GM12878 (cell line): ENCODE data around the gene TFPI2. TPM values are rescaled to one million over a fixed set of nuclear protein-coding genes. Genes with fewer than 3 reads are reported as not detected.

ENCODE experiments used
- CTCF ChIP-seq, 3 experiments: IDR thresholded peaks in 2 of 3; conservative IDR thresholded peaks in 1 of 3; 2 replicates each; pipeline ENCODE4 v1.5.1; 2011; ENCODE audit warnings: low read depth in 3 of 3, low read length in 3 of 3, mild to moderate bottlenecking in 3 of 3, control low read depth in 2 of 3, moderate library complexity in 2 of 3, inconsistent platforms in 1 of 3, mixed read lengths in 1 of 3; ENCODE audit not compliant: control insufficient read depth in 2 of 3, insufficient read depth in 1 of 3; ENCODE audit errors: extremely low read depth in 1 of 3
- EZH2 ChIP-seq: IDR thresholded peaks from 2 replicates; pipeline ENCODE4 v1.6.1; 2012; ENCODE audit warnings: low read depth, mild to moderate bottlenecking, control low read depth, inconsistent platforms, low read length, borderline replicate concordance; ENCODE audit not compliant: control insufficient read depth
- HDAC2 ChIP-seq: fragments of 200-600 bp; sonication (generic); IDR thresholded peaks from 2 replicates; pipeline ENCODE4 v1.6.1; 2017
- IKZF2 ChIP-seq, 2 experiments: fragments of 450-650 bp; IDR thresholded peaks; 2 replicates each; pipeline ENCODE4 v1.6.1; 2017; ENCODE audit warnings: mild to moderate bottlenecking in 2 of 2, moderate library complexity in 2 of 2
- MEF2B ChIP-seq: fragments of 450-650 bp; IDR thresholded peaks from 2 replicates; pipeline ENCODE4 v1.6.1; 2018; ENCODE audit warnings: mild to moderate bottlenecking, moderate library complexity; ENCODE audit not compliant: partially characterized antibody, poor library complexity, severe bottlenecking
- MXI1 ChIP-seq: fragments of 150-350 bp; IDR thresholded peaks from 2 replicates; pipeline ENCODE4 v1.6.1; 2011; ENCODE audit warnings: low read depth, mild to moderate bottlenecking, inconsistent platforms, low read length, improper control_type of control experiment
- MYB ChIP-seq: fragments of 150-350 bp; IDR thresholded peaks from 2 replicates; pipeline ENCODE4 v1.6.1; 2014; ENCODE audit warnings: mild to moderate bottlenecking, low read depth, low read length, borderline replicate concordance
- RAD21 ChIP-seq: IDR thresholded peaks from 2 replicates; pipeline ENCODE4 v1.6.1; 2011; ENCODE audit warnings: mild to moderate bottlenecking, low read depth, low read length, moderate library complexity; ENCODE audit not compliant: insufficient read depth
- RFX5 ChIP-seq: IDR thresholded peaks from 2 replicates; pipeline ENCODE4 v1.6.1; 2011; ENCODE audit warnings: low read depth, low read length, improper control_type of control experiment
- SIN3A ChIP-seq: IDR thresholded peaks from 2 replicates; pipeline ENCODE4 v1.6.1; 2012; ENCODE audit warnings: low read depth, low read length, improper control_type of control experiment
- SRF ChIP-seq, 2 experiments: IDR thresholded peaks; 2 replicates each; pipeline ENCODE4 v1.6.1; 2011; ENCODE audit warnings: low read depth in 2 of 2, low read length in 2 of 2, mild to moderate bottlenecking in 1 of 2, moderate library complexity in 1 of 2
- ZNF592 ChIP-seq: fragments of 450-650 bp; IDR thresholded peaks from 2 replicates; pipeline ENCODE4 v1.6.1; 2017; ENCODE audit warnings: mild to moderate bottlenecking, moderate library complexity
- polyA plus RNA-seq, 11 experiments: library from polyadenylated mRNA; depleted of rRNA in 4 of 11; unstranded in 6 of 11; stranded (reverse) in 5 of 11; fragments of >200 nt; fragmentation: Nextera tagmentation in 4 of 11; fragmentation: Illumina TruSeq in 1 of 11; extraction: Ambion mirVana in 4 of 11; extraction: Trizol in 1 of 11; gene quantifications; 1 replicate in 1 of 11; 2 replicates in 10 of 11; pipeline versions ENCODE4 v1.2.1 to v1.2.3, GENCODE V29; 2011 to 2016; ENCODE audit warnings: inconsistent platforms in 2 of 11, missing spikeins in 2 of 11, low read depth in 1 of 11
- total RNA-seq, 4 experiments: library from RNA; depleted of rRNA in 3 of 4; stranded (reverse); fragments of >200 nt in 3 of 4; fragmentation: Illumina TruSeq in 1 of 4; extraction: Trizol in 1 of 4; gene quantifications; 2 replicates each; pipeline versions ENCODE4 v1.2.1 to v1.2.3, GENCODE V29; 2013 to 2021

The TFPI2 gene
- total and polyA plus RNA-seq, 10 of the 15 experiments (the other 5 are each of a cell fraction or from before 2014, with no cell fraction given), result 0.07 to 1.1 (median 0.31) TPM; not detected in 5

- TF ChIP-seq ZNF592 (no peak), RAD21 (no peak), SRF (IDR thresholded peaks at IDR 0.05; ENCODE audit: low read depth in 2 of 2, low read length in 2 of 2) (no peak), MXI1 (no peak), IKZF2 (IDR thresholded peaks at IDR 0.05) (no peak), MYB (no peak), MEF2B (no peak), EZH2 (no peak), HDAC2 (no peak), CTCF (IDR thresholded peaks at IDR 0.05 in 2 of 3, conservative IDR thresholded peaks at IDR 0.05 in 1 of 3; ENCODE audit: control insufficient read depth in 2 of 3, extremely low read depth in 1 of 3, insufficient read depth in 1 of 3, low read depth in 3 of 3, low read length in 3 of 3) (no peak), RFX5 (no peak), SIN3A (no peak)
Measured at GRCh38 chr7:93933156-93933555, 42.6 kb upstream of the TFPI2 start (continued).
